HuH-7 (cell line): ENCODE data around the gene MED14.

Source experiments
- DNase-seq: peaks from one replicate; pipeline ENCODE4 v3.0.0; 2011; ENCODE audit warnings: low spot score

MED14 gene

GRCh38 chrX:40729598-40730584, 5.5 kb downstream of the MED14 start:
- no peak for DNase-seq

- no peak for DNase-seq
Observed at GRCh38 chrX:40727581-40728252, 7.6 kb downstream of the MED14 start.

- DNase-seq = no peak
Observed at GRCh38 chrX:40727093-40727492, 8.2 kb downstream of the MED14 start.

- DNase-seq = no peak
Observed at GRCh38 chrX:40722930-40723329, 12.4 kb downstream of the MED14 start.

GRCh38 chrX:40721489-40722106, 13.7 kb downstream of the MED14 start:
- no peak for DNase-seq

- DNase-seq = no peak
Observed at GRCh38 chrX:40720792-40721191, 14.6 kb downstream of the MED14 start.

- DNase-seq = no peak
Observed at GRCh38 chrX:40720339-40720738, 15.0 kb downstream of the MED14 start.

- DNase-seq = no peak
Observed at GRCh38 chrX:40719731-40720130, 15.6 kb downstream of the MED14 start.

- no peak for DNase-seq
Observed at GRCh38 chrX:40719218-40719617, 16.1 kb downstream of the MED14 start.

- no peak for DNase-seq
Observed at GRCh38 chrX:40709395-40709794, 25.9 kb downstream of the MED14 start.

- no peak for DNase-seq
Observed at GRCh38 chrX:40705658-40706312, 29.6 kb downstream of the MED14 start.

GRCh38 chrX:40700640-40701342, 34.6 kb downstream of the MED14 start:
- DNase-seq = no peak

GRCh38 chrX:40698851-40699250, 36.5 kb downstream of the MED14 start:
- DNase-seq = no peak

GRCh38 chrX:40694802-40695201, 40.5 kb downstream of the MED14 start:
- DNase-seq = no peak

- no peak for DNase-seq
Observed at GRCh38 chrX:40688929-40689328, 46.4 kb downstream of the MED14 start.

- DNase-seq = no peak
Observed at GRCh38 chrX:40687169-40687568, 48.2 kb downstream of the MED14 start.

GRCh38 chrX:40685362-40685918, 49.9 kb downstream of the MED14 start:
- no peak for DNase-seq

- DNase-seq = no peak
Observed at GRCh38 chrX:40684092-40684491, 51.2 kb downstream of the MED14 start.

GRCh38 chrX:40683245-40683644, 52.1 kb downstream of the MED14 start:
- DNase-seq = no peak

- no peak for DNase-seq
Observed at GRCh38 chrX:40671126-40671525, 64.2 kb downstream of the MED14 start.

GRCh38 chrX:40663880-40664630, 71.3 kb downstream of the MED14 start:
- no peak for DNase-seq
